ENCODE results near the gene ANKS1B.

The ANKS1B gene

GRCh38 chr12:99498756-99499155 is 486.0 kb downstream of the ANKS1B start:
- no peak overlapping the region for H2AFZ ChIP-seq
- no peak overlapping the region for H3K27ac ChIP-seq
- no peak for TF ChIP-seq CTCF (IDR thresholded peaks at IDR 0.05)
- no peak overlapping the region for H3K9ac ChIP-seq
- H3K4me3 ChIP-seq (ENCODE audit: low read depth, low read length), result no peak overlapping the region
- no peaks in the 10 kb centered on the region for H3K36me3 ChIP-seq (ENCODE audit: control insufficient read depth, insufficient read depth, low read length)
- no peak overlapping the region for H3K4me2 ChIP-seq (ENCODE audit: low read length)
- H3K79me2 ChIP-seq, result no peaks in the 10 kb centered on the region
- peaks cover 2% of the 10 kb centered on the region for H3K9me3 ChIP-seq (ENCODE audit: control insufficient read depth, low read length)
- no peaks in the 10 kb centered on the region for H3K4me1 ChIP-seq
- no peaks in the 10 kb centered on the region for H3K27me3 ChIP-seq (ENCODE audit: control insufficient read depth, insufficient read depth, low read length)

- Histone ChIP-seq H3K4me2 (ENCODE audit: low read length) (no peak overlapping the region), H3K4me1 (no peaks in the 10 kb centered on the region), H3K9me3 (ENCODE audit: control insufficient read depth, low read length) (peaks cover 2% of the 10 kb centered on the region), H2AFZ (no peak overlapping the region), H3K36me3 (ENCODE audit: control insufficient read depth, insufficient read depth, low read length) (no peaks in the 10 kb centered on the region), H3K4me3 (ENCODE audit: low read depth, low read length) (no peak overlapping the region), H3K79me2 (no peaks in the 10 kb centered on the region), H3K9ac (no peak overlapping the region), H3K27ac (no peak overlapping the region), H3K27me3 (ENCODE audit: control insufficient read depth, insufficient read depth, low read length) (no peaks in the 10 kb centered on the region)
- TF ChIP-seq CTCF (IDR thresholded peaks at IDR 0.05), result no peak
Observed at GRCh38 chr12:99495799-99496198, 488.9 kb downstream of the ANKS1B start.

GRCh38 chr12:99493197-99493596 is 491.5 kb downstream of the ANKS1B start:
- no peak overlapping the region for H3K4me3 ChIP-seq (ENCODE audit: low read depth, low read length)

GRCh38 chr12:99486277-99486676 is 498.5 kb downstream of the ANKS1B start:
- Histone ChIP-seq H3K79me2 (no peaks in the 10 kb centered on the region), H3K27ac (no peak overlapping the region), H3K36me3 (ENCODE audit: control insufficient read depth, insufficient read depth, low read length) (peaks cover 2% of the 10 kb centered on the region), H3K4me3 (ENCODE audit: low read depth, low read length) (no peak overlapping the region), H3K9me3 (ENCODE audit: control insufficient read depth, low read length) (no peaks in the 10 kb centered on the region), H3K9ac (no peak overlapping the region), H2AFZ (no peak overlapping the region), H3K4me2 (ENCODE audit: low read length) (no peak overlapping the region), H3K4me1 (no peaks in the 10 kb centered on the region), H3K27me3 (ENCODE audit: control insufficient read depth, insufficient read depth, low read length) (no peaks in the 10 kb centered on the region)
- no peak for TF ChIP-seq CTCF (IDR thresholded peaks at IDR 0.05)

More at GRCh38 chr12:99493197-99493596, 491.5 kb downstream of the ANKS1B start:
- no peak for TF ChIP-seq CTCF (IDR thresholded peaks at IDR 0.05)
- H3K9ac ChIP-seq, result no peak overlapping the region
- no peaks in the 10 kb centered on the region for H3K79me2 ChIP-seq
- no peaks in the 10 kb centered on the region for H3K4me1 ChIP-seq
- H3K9me3 ChIP-seq (ENCODE audit: control insufficient read depth, low read length), result peaks cover 2% of the 10 kb centered on the region
- no peak overlapping the region for H3K27ac ChIP-seq
- peaks cover 2% of the 10 kb centered on the region for H3K36me3 ChIP-seq (ENCODE audit: control insufficient read depth, insufficient read depth, low read length)
- H2AFZ ChIP-seq, result no peak overlapping the region
- H3K27me3 ChIP-seq (ENCODE audit: control insufficient read depth, insufficient read depth, low read length), result no peaks in the 10 kb centered on the region
- H3K4me2 ChIP-seq (ENCODE audit: low read length), result no peak overlapping the region

- no peak overlapping the region for H3K9ac ChIP-seq
Observed at GRCh38 chr12:99479149-99479548, 505.6 kb downstream of the ANKS1B start.

More at GRCh38 chr12:99479149-99479548, 505.6 kb downstream of the ANKS1B start:
- no peaks in the 10 kb centered on the region for H3K9me3 ChIP-seq (ENCODE audit: control insufficient read depth, low read length)
- H3K4me2 ChIP-seq (ENCODE audit: low read length), result no peak overlapping the region
- TF ChIP-seq CTCF (IDR thresholded peaks at IDR 0.05), result no peak
- no peaks in the 10 kb centered on the region for H3K27me3 ChIP-seq (ENCODE audit: control insufficient read depth, insufficient read depth, low read length)
- H3K4me3 ChIP-seq (ENCODE audit: low read depth, low read length), result no peak overlapping the region
- H3K27ac ChIP-seq, result no peak overlapping the region
- no peaks in the 10 kb centered on the region for H3K4me1 ChIP-seq
- no peak overlapping the region for H2AFZ ChIP-seq
- H3K79me2 ChIP-seq, result no peaks in the 10 kb centered on the region
- no peaks in the 10 kb centered on the region for H3K36me3 ChIP-seq (ENCODE audit: control insufficient read depth, insufficient read depth, low read length)

All from parathyroid adenoma (tissue), 2 donors.